A549 (cell line): ENCODE results near the gene ASIC2.

Experiments
- CBX2 ChIP-seq: fragments of 200-600 bp; sonication (generic); IDR thresholded peaks from 2 replicates; pipeline ENCODE4 v1.6.1; 2016; ENCODE audit warnings: low read depth, mild to moderate bottlenecking, borderline replicate concordance
- CEBPB ChIP-seq, 2 experiments: fragments of >200 bp in 1 of 2; sonication (Bioruptor Twin) in 1 of 2; formaldehyde crosslinking in 1 of 2; IDR thresholded peaks; 2 replicates each; pipeline ENCODE4 v1.6.1; 2012 to 2016
- CTCF ChIP-seq: fragments of >200 bp; sonication (Bioruptor Twin); formaldehyde crosslinking; IDR thresholded peaks from 3 replicates; pipeline ENCODE4 v1.5.1; 2016
- EP300 ChIP-seq, 2 experiments: fragments of >200 bp; sonication (Bioruptor Twin); formaldehyde crosslinking; IDR thresholded peaks; 2 replicates in 1 of 2; 3 replicates in 1 of 2; pipeline ENCODE4 v1.6.1; 2016 to 2017
- HDAC2 ChIP-seq: fragments of 200-600 bp; sonication (generic); IDR thresholded peaks from 2 replicates; pipeline ENCODE4 v1.6.1; 2016
- MYC ChIP-seq: IDR thresholded peaks from 2 replicates; pipeline ENCODE4 v1.6.1; 2012; ENCODE audit warnings: mild to moderate bottlenecking, inconsistent platforms, low read length, improper control_type of control experiment, borderline replicate concordance
- REST ChIP-seq: fragments of 200-600 bp; sonication (generic); IDR thresholded peaks from 2 replicates; pipeline ENCODE4 v1.6.1; 2016; ENCODE audit warnings: antibody characterized with exemption, mild to moderate bottlenecking, moderate library complexity
- TP53 ChIP-seq: fragments of 250-450 bp; sonication (Bioruptor Pico); IDR thresholded peaks from 2 replicates; pipeline ENCODE4 v1.5.0; 2021; ENCODE audit warnings: mild to moderate bottlenecking, moderate library complexity
- TF ChIP-seq, protein P1 (sequence below): fragments of 250-450 bp; sonication (Bioruptor Pico); IDR thresholded peaks from 2 replicates; pipeline ENCODE4 v1.5.0; 2021; ENCODE audit warnings: mild to moderate bottlenecking, moderate library complexity, borderline replicate concordance
- TF ChIP-seq, protein P2 (sequence below): fragments of 450-650 bp; IDR thresholded peaks from 2 replicates; pipeline ENCODE4 v1.6.1; 2014; ENCODE audit warnings: antibody characterized with exemption

GRCh38 chr17:33053676-33054075 is 239.4 kb downstream of the ASIC2 start:
- TF ChIP-seq HDAC2 (no peak), TP53 (CRISPR knock-in tag) (no peak), MYC (no peak), REST (no peak), CEBPB (IDR thresholded peaks at IDR 0.05) (no peak), CTCF (no peak), EP300 (IDR thresholded peaks at IDR 0.05) (no peak), CBX2 (no peak)
- TF ChIP-seq, protein P1, sequence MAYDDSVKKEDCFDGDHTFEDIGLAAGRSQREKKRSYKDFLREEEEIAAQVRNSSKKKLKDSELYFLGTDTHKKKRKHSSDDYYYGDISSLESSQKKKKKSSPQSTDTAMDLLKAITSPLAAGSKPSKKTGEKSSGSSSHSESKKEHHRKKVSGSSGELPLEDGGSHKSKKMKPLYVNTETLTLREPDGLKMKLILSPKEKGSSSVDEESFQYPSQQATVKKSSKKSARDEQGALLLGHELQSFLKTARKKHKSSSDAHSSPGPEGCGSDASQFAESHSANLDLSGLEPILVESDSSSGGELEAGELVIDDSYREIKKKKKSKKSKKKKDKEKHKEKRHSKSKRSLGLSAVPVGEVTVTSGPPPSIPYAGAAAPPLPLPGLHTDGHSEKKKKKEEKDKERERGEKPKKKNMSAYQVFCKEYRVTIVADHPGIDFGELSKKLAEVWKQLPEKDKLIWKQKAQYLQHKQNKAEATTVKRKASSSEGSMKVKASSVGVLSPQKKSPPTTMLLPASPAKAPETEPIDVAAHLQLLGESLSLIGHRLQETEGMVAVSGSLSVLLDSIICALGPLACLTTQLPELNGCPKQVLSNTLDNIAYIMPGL (CRISPR knock-in tag), result no peak
- TF ChIP-seq, protein P2, sequence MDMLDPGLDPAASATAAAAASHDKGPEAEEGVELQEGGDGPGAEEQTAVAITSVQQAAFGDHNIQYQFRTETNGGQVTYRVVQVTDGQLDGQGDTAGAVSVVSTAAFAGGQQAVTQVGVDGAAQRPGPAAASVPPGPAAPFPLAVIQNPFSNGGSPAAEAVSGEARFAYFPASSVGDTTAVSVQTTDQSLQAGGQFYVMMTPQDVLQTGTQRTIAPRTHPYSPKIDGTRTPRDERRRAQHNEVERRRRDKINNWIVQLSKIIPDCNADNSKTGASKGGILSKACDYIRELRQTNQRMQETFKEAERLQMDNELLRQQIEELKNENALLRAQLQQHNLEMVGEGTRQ, result no peak
